HepG2 (cell line): Measurements from ENCODE around the gene RDH16. TPM values are rescaled to one million over a fixed set of nuclear protein-coding genes. Genes with fewer than 3 reads are reported as not detected.

Source experiments
- ATF2 ChIP-seq: sonication (generic); formaldehyde crosslinking; IDR thresholded peaks from 2 replicates; pipeline ENCODE4 v1.4.0; 2020; ENCODE audit warnings: missing genetic modification reagents
- HDAC2 ChIP-seq: sonication (generic); formaldehyde crosslinking; IDR thresholded peaks from 2 replicates; pipeline ENCODE4 v1.4.0; 2020; ENCODE audit warnings: missing genetic modification reagents
- LCORL ChIP-seq, 2 experiments: fragments of 450-650 bp in 1 of 2; sonication (generic) in 1 of 2; formaldehyde crosslinking in 1 of 2; IDR thresholded peaks; 2 replicates each; pipeline versions ENCODE4 v1.5.0 to v1.6.1; 2017 to 2020; ENCODE audit warnings: antibody characterized with exemption in 1 of 2, missing genetic modification reagents in 1 of 2
- MAZ ChIP-seq, 2 experiments: sonication (generic) in 1 of 2; formaldehyde crosslinking in 1 of 2; IDR thresholded peaks; 2 replicates each; pipeline versions ENCODE4 v1.5.0 to v1.6.1; 2012 to 2020; ENCODE audit warnings: low read depth in 2 of 2, mild to moderate bottlenecking in 2 of 2, borderline replicate concordance in 1 of 2, improper control_type of control experiment in 1 of 2, low read length in 1 of 2, missing genetic modification reagents in 1 of 2, moderate library complexity in 1 of 2
- MIER3 ChIP-seq: IDR thresholded peaks from 2 replicates; pipeline ENCODE4 v1.6.1; 2016; ENCODE audit warnings: missing compliant biosample characterization, borderline replicate concordance
- NFE2L2 ChIP-seq: fragments of 150-350 bp; IDR thresholded peaks from 2 replicates; pipeline ENCODE4 v1.6.1; 2014; ENCODE audit warnings: low read length
- PAXIP1 ChIP-seq: sonication (generic); formaldehyde crosslinking; conservative IDR thresholded peaks from 2 replicates; pipeline ENCODE4 v1.4.0; 2020; ENCODE audit warnings: mild to moderate bottlenecking, missing genetic modification reagents, moderate library complexity
- POGZ ChIP-seq: sonication (generic); formaldehyde crosslinking; IDR thresholded peaks from 2 replicates; pipeline ENCODE4 v1.4.0; 2020; ENCODE audit warnings: mild to moderate bottlenecking, missing genetic modification reagents
- RCOR2 ChIP-seq: IDR thresholded peaks from 2 replicates; pipeline ENCODE4 v1.6.1; 2016; ENCODE audit warnings: missing biosample characterization, missing genetic modification reagents
- REL ChIP-seq: sonication (generic); formaldehyde crosslinking; conservative IDR thresholded peaks from 2 replicates; pipeline ENCODE4 v1.8.0; 2022; ENCODE audit warnings: mild to moderate bottlenecking, missing genetic modification reagents, moderate library complexity
- RERE ChIP-seq: IDR thresholded peaks from 2 replicates; pipeline ENCODE4 v1.6.1; 2016; ENCODE audit warnings: low read depth, missing genetic modification reagents, missing compliant biosample characterization
- TBX2 ChIP-seq: sonication (generic); formaldehyde crosslinking; IDR thresholded peaks from 2 replicates; pipeline ENCODE4 v1.5.0; 2020; ENCODE audit warnings: missing genetic modification reagents, mild to moderate bottlenecking, borderline replicate concordance
- ZNF574 ChIP-seq: sonication (generic); formaldehyde crosslinking; IDR thresholded peaks from 2 replicates; pipeline ENCODE4 v1.4.0; 2020; ENCODE audit warnings: missing genetic modification reagents
- ZNF616 ChIP-seq: sonication (generic); formaldehyde crosslinking; IDR thresholded peaks from 2 replicates; pipeline ENCODE4 v1.5.0; 2020; ENCODE audit warnings: low read depth, mild to moderate bottlenecking, missing genetic modification reagents
- polyA plus RNA-seq, 8 experiments: library from polyadenylated mRNA; depleted of rRNA in 3 of 8; stranded (reverse) in 7 of 8; unstranded in 1 of 8; fragments of >200 nt; fragmentation: Illumina TruSeq in 4 of 8; extraction: Trizol in 4 of 8; gene quantifications; 2 replicates each; pipeline versions ENCODE4 v1.2.1 to v1.2.3, GENCODE V29; 2011 to 2016; ENCODE audit warnings: low read depth in 4 of 8, missing spikeins in 1 of 8, mixed read lengths in 1 of 8; ENCODE audit not compliant: insufficient read depth in 1 of 8
- total RNA-seq, 5 experiments: library from RNA; depleted of rRNA; stranded (reverse); fragments of >200 nt; fragmentation: Illumina TruSeq; extraction: Trizol; gene quantifications; 2 replicates each; pipeline ENCODE4 v1.2.3, GENCODE V29; 2016; ENCODE audit warnings: low read depth in 1 of 5

The RDH16 gene
- total and polyA plus RNA-seq, 2 of the 13 experiments (the other 11 are each of a cell fraction or from before 2014, with no cell fraction given): 0.05 to 0.13 TPM

GRCh38 chr12:56941299-56942017 is 15.9 kb downstream of the RDH16 start (continued):
- peak; percentile 72 for TF ChIP-seq ZNF574 (CRISPR knock-in tag)
- peak; percentile 75; the same call in 1 of the 2 replicates for TF ChIP-seq RERE (CRISPR knock-in tag)
- TF ChIP-seq NFE2L2: peak; percentile 98
- TF ChIP-seq ZNF616 (CRISPR knock-in tag): no peak
- TF ChIP-seq RCOR2: peak; percentile 87
- TF ChIP-seq PAXIP1 (CRISPR knock-in tag): peak; percentile 99
- no peak for TF ChIP-seq REL (CRISPR knock-in tag)
- TF ChIP-seq MAZ (IDR thresholded peaks at IDR 0.05; ENCODE audit: borderline replicate concordance, low read depth, low read length): peak; percentile 71; the same call in 1 of the 2 replicates
- TF ChIP-seq MAZ (CRISPR knock-in tag; IDR thresholded peaks at IDR 0.05; ENCODE audit: low read depth): peak; percentile 76
- peak; percentile 95 for TF ChIP-seq HDAC2
- TF ChIP-seq LCORL (IDR thresholded peaks at IDR 0.05): no peak
- peak; percentile 86; the same call in 1 of the 2 replicates for TF ChIP-seq LCORL (CRISPR knock-in tag; IDR thresholded peaks at IDR 0.05)
- TF ChIP-seq MIER3 (CRISPR knock-in tag): peak; percentile 88; the same call in 1 of the 2 replicates
- TF ChIP-seq ATF2 (CRISPR knock-in tag): peak; percentile 78; the same call in 1 of the 2 replicates
- peak; percentile 77 for TF ChIP-seq POGZ (CRISPR knock-in tag)
- peak; percentile 91 for TF ChIP-seq TBX2 (CRISPR knock-in tag)
